ENCODE measurements around the gene SLC6A7. TPM values are rescaled to one million over a fixed set of nuclear protein-coding genes. Genes with fewer than 3 reads are reported as not detected.
A peak's percentile ranks its signal among the peaks of the same experiment; 100 is the strongest.

Gene SLC6A7
- total RNA-seq, 1 donor from 2014 or later, result not detected

GRCh38 chr5:150163035-150163434 is 26.8 kb upstream of the SLC6A7 start:
- Mint-ChIP-seq H3K36me3 (ENCODE audit: unreplicated experiment) (no peaks in the 10 kb centered on the region), H3K27me3 (ENCODE audit: unreplicated experiment) (peaks cover 17% of the 10 kb centered on the region), H3K27ac (ENCODE audit: unreplicated experiment) (no peak overlapping the region), H3K9me3 (ENCODE audit: unreplicated experiment) (peaks cover 14% of the 10 kb centered on the region), H3K4me3 (ENCODE audit: unreplicated experiment) (no peak overlapping the region), H3K4me1 (ENCODE audit: low read depth, unreplicated experiment) (peaks cover 41% of the 10 kb centered on the region)
- no peak for DNase-seq
- TF ChIP-seq CTCF (IDR thresholded peaks at IDR 0.05; ENCODE audit: partially characterized antibody, unreplicated experiment), result no peak

- H3K4me1 Mint-ChIP-seq (ENCODE audit: low read depth, unreplicated experiment), result peaks cover 41% of the 10 kb centered on the region
- DNase-seq, result peak; percentile 83
- no peaks in the 10 kb centered on the region for H3K36me3 Mint-ChIP-seq (ENCODE audit: unreplicated experiment)
- peak overlapping the region; percentile 45 for H3K4me3 Mint-ChIP-seq (ENCODE audit: unreplicated experiment)
- TF ChIP-seq CTCF (IDR thresholded peaks at IDR 0.05; ENCODE audit: partially characterized antibody, unreplicated experiment), result no peak
- peak overlapping the region; percentile 48 for H3K27ac Mint-ChIP-seq (ENCODE audit: unreplicated experiment)
- H3K9me3 Mint-ChIP-seq (ENCODE audit: unreplicated experiment), result peaks cover 16% of the 10 kb centered on the region
- H3K27me3 Mint-ChIP-seq (ENCODE audit: unreplicated experiment), result peaks cover 22% of the 10 kb centered on the region
Measured at GRCh38 chr5:150163547-150164059, 26.3 kb upstream of the SLC6A7 start.

GRCh38 chr5:150164211-150164980 is 25.5 kb upstream of the SLC6A7 start:
- Mint-ChIP-seq H3K36me3 (ENCODE audit: unreplicated experiment) (no peaks in the 10 kb centered on the region), H3K4me3 (ENCODE audit: unreplicated experiment) (peak overlapping the region; percentile 67), H3K9me3 (ENCODE audit: unreplicated experiment) (peaks cover 16% of the 10 kb centered on the region), H3K27ac (ENCODE audit: unreplicated experiment) (peak overlapping the region; percentile 68), H3K4me1 (ENCODE audit: low read depth, unreplicated experiment) (peaks cover 41% of the 10 kb centered on the region), H3K27me3 (ENCODE audit: unreplicated experiment) (peaks cover 26% of the 10 kb centered on the region)
- no peak for DNase-seq
- TF ChIP-seq CTCF (IDR thresholded peaks at IDR 0.05; ENCODE audit: partially characterized antibody, unreplicated experiment), result no peak

GRCh38 chr5:150166037-150166649 is 23.7 kb upstream of the SLC6A7 start:
- H3K36me3 Mint-ChIP-seq (ENCODE audit: unreplicated experiment), result no peaks in the 10 kb centered on the region
- DNase-seq, result no peak
- H3K4me1 Mint-ChIP-seq (ENCODE audit: low read depth, unreplicated experiment), result peaks cover 32% of the 10 kb centered on the region
- peak overlapping the region; percentile 1 for H3K27ac Mint-ChIP-seq (ENCODE audit: unreplicated experiment)
- TF ChIP-seq CTCF (IDR thresholded peaks at IDR 0.05; ENCODE audit: partially characterized antibody, unreplicated experiment), result no peak
- H3K27me3 Mint-ChIP-seq (ENCODE audit: unreplicated experiment), result peaks cover 22% of the 10 kb centered on the region
- H3K4me3 Mint-ChIP-seq (ENCODE audit: unreplicated experiment), result peak overlapping the region; percentile 63
- H3K9me3 Mint-ChIP-seq (ENCODE audit: unreplicated experiment), result peaks cover 16% of the 10 kb centered on the region
